ENCODE data around the gene TRIP13. TPM values are rescaled to one million over a fixed set of nuclear protein-coding genes. Genes with fewer than 3 reads are reported as not detected.

The TRIP13 gene
- total and polyA plus RNA-seq, 9 of the 15 experiments (the other 6 are each of a cell fraction or from before 2014, with no cell fraction given) = 24.1 to 116 (median 53.2) TPM

DNA sequence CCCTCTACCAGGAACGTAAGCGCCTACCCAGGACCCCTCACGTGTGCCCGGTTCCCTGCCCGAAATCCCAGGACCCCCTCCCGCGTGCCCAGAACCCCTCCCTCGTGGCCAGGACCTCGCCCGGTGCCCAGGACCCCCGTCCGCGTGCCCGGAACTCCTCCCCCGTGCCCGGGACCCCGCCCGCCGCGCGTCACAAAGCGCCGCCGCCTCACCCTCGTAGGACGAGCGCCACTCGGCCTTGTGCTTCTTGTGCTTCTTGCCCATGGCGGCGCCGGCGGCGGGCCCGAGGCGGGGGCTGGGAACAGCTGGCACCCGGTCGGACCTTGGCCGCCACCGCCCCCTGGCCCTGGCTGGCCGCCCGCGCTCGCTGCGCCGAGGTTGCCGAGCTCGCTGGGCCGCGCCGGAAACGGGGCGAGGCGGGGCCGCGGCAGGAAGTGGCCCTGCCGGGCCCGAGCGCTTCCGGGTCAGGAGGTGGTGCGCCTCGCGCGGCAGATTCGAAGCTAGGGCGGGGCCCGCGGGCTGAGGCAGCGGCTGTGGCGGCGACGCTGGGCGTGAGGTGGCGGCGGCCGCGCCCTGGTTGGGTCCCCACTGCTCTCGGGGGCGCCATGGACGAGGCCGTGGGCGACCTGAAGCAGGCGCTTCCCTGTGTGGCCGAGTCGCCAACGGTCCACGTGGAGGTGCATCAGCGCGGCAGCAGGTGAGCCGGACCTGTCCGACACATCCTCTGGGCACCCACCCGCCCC lies at the start of gene TRIP13, which contains the start of gene BRD9 (continued):
- TF ChIP-seq, protein P1, sequence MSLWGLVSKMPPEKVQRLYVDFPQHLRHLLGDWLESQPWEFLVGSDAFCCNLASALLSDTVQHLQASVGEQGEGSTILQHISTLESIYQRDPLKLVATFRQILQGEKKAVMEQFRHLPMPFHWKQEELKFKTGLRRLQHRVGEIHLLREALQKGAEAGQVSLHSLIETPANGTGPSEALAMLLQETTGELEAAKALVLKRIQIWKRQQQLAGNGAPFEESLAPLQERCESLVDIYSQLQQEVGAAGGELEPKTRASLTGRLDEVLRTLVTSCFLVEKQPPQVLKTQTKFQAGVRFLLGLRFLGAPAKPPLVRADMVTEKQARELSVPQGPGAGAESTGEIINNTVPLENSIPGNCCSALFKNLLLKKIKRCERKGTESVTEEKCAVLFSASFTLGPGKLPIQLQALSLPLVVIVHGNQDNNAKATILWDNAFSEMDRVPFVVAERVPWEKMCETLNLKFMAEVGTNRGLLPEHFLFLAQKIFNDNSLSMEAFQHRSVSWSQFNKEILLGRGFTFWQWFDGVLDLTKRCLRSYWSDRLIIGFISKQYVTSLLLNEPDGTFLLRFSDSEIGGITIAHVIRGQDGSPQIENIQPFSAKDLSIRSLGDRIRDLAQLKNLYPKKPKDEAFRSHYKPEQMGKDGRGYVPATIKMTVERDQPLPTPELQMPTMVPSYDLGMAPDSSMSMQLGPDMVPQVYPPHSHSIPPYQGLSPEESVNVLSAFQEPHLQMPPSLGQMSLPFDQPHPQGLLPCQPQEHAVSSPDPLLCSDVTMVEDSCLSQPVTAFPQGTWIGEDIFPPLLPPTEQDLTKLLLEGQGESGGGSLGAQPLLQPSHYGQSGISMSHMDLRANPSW (CRISPR knock-in tag; IDR thresholded peaks at IDR 0.05) = no peak; the same call in 1 of the 2 replicates
- TF ChIP-seq FOXK2 (conservative IDR thresholded peaks at IDR 0.05 in 1 of 2, IDR thresholded peaks at IDR 0.05 in 1 of 2; ENCODE audit: low read depth in 2 of 2) = no peak
- TF ChIP-seq, protein P2, sequence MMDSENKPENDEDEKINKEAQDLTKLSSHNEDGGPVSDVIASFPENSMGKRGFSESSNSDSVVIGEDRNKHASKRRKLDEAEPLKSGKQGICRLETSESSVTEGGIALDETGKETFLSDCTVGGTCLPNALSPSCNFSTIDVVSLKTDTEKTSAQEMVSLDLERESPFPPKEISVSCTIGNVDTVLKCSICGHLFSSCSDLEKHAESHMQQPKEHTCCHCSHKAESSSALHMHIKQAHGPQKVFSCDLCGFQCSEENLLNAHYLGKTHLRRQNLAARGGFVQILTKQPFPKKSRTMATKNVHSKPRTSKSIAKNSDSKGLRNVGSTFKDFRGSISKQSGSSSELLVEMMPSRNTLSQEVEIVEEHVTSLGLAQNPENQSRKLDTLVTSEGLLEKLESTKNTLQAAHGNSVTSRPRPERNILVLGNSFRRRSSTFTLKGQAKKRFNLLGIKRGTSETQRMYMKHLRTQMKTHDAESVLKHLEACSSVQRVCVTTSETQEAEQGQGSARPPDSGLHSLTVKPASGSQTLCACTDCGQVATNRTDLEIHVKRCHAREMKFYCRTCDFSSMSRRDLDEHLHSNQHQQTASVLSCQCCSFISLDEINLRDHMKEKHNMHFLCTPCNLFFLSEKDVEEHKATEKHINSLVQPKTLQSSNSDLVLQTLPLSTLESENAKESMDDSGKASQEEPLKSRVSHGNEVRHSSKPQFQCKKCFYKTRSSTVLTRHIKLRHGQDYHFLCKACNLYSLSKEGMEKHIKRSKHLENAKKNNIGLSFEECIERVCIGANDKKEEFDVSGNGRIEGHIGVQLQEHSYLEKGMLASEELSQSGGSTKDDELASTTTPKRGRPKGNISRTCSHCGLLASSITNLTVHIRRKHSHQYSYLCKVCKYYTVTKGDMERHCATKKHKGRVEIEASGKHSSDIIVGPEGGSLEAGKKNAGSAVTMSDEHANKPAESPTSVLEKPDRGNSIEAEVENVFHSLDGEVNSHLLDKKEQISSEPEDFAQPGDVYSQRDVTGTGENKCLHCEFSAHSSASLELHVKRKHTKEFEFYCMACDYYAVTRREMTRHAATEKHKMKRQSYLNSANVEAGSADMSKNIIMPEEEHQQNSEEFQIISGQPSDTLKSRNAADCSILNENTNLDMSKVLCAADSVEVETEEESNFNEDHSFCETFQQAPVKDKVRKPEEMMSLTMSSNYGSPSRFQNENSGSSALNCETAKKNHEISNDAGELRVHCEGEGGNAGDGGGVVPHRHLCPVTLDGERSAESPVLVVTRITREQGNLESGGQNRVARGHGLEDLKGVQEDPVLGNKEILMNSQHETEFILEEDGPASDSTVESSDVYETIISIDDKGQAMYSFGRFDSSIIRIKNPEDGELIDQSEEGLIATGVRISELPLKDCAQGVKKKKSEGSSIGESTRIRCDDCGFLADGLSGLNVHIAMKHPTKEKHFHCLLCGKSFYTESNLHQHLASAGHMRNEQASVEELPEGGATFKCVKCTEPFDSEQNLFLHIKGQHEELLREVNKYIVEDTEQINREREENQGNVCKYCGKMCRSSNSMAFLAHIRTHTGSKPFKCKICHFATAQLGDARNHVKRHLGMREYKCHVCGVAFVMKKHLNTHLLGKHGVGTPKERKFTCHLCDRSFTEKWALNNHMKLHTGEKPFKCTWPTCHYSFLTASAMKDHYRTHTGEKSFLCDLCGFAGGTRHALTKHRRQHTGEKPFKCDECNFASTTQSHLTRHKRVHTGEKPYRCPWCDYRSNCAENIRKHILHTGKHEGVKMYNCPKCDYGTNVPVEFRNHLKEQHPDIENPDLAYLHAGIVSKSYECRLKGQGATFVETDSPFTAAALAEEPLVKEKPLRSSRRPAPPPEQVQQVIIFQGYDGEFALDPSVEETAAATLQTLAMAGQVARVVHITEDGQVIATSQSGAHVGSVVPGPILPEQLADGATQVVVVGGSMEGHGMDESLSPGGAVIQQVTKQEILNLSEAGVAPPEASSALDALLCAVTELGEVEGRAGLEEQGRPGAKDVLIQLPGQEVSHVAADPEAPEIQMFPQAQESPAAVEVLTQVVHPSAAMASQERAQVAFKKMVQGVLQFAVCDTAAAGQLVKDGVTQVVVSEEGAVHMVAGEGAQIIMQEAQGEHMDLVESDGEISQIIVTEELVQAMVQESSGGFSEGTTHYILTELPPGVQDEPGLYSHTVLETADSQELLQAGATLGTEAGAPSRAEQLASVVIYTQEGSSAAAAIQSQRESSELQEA (IDR thresholded peaks at IDR 0.05; ENCODE audit: low read depth) = no peak
- TF ChIP-seq DDX20 (tag; IDR thresholded peaks at IDR 0.05; ENCODE audit: low read depth) = no peak
- no peak; the same call in 1 of the 2 replicates for TF ChIP-seq JUND (IDR thresholded peaks at IDR 0.05; ENCODE audit: borderline replicate concordance, low read depth, low read length)
- TF ChIP-seq JUND (tag; IDR thresholded peaks at IDR 0.05; ENCODE audit: borderline replicate concordance, low read depth, low read length) = no peak; the same call in 2 of the 3 replicates
- TF ChIP-seq ARHGAP35 (IDR thresholded peaks at IDR 0.05; ENCODE audit: partially characterized antibody) = no peak
- no peak for TF ChIP-seq PRMT5 (CRISPR knock-in tag; IDR thresholded peaks at IDR 0.05)
- TF ChIP-seq DIDO1 (tag; IDR thresholded peaks at IDR 0.05; ENCODE audit: low read depth) = no peak
- TF ChIP-seq, protein P3, sequence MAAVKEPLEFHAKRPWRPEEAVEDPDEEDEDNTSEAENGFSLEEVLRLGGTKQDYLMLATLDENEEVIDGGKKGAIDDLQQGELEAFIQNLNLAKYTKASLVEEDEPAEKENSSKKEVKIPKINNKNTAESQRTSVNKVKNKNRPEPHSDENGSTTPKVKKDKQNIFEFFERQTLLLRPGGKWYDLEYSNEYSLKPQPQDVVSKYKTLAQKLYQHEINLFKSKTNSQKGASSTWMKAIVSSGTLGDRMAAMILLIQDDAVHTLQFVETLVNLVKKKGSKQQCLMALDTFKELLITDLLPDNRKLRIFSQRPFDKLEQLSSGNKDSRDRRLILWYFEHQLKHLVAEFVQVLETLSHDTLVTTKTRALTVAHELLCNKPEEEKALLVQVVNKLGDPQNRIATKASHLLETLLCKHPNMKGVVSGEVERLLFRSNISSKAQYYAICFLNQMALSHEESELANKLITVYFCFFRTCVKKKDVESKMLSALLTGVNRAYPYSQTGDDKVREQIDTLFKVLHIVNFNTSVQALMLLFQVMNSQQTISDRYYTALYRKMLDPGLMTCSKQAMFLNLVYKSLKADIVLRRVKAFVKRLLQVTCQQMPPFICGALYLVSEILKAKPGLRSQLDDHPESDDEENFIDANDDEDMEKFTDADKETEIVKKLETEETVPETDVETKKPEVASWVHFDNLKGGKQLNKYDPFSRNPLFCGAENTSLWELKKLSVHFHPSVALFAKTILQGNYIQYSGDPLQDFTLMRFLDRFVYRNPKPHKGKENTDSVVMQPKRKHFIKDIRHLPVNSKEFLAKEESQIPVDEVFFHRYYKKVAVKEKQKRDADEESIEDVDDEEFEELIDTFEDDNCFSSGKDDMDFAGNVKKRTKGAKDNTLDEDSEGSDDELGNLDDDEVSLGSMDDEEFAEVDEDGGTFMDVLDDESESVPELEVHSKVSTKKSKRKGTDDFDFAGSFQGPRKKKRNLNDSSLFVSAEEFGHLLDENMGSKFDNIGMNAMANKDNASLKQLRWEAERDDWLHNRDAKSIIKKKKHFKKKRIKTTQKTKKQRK (IDR thresholded peaks at IDR 0.05; ENCODE audit: borderline replicate concordance, low read depth, low read length) = no peak
- TF ChIP-seq DPF2 (IDR thresholded peaks at IDR 0.05) = no peak
- TF ChIP-seq NFATC3 (IDR thresholded peaks at IDR 0.05) = no peak

Data from K562 (cell line).